22Rv1 (cell line): ENCODE data around the gene CLN3.

Experiments used
- H3K27ac ChIP-seq: fragments of 450-650 bp; 2 replicates; pipeline ENCODE4 v1.5.1; 2017
- ZFX ChIP-seq: fragments of 450-650 bp; IDR thresholded peaks from 2 replicates; pipeline ENCODE4 v1.6.1; 2017; ENCODE audit warnings: antibody characterized with exemption, borderline replicate concordance
- TF ChIP-seq, protein P1 (sequence below): fragments of 450-650 bp; IDR thresholded peaks from 2 replicates; pipeline ENCODE4 v1.5.1; 2017; ENCODE audit warnings: mild to moderate bottlenecking

Gene CLN3

GRCh38 chr16:28511801-28512789, 20.2 kb upstream of the CLN3 start:
- no peak for TF ChIP-seq ZFX
- TF ChIP-seq, protein P1, sequence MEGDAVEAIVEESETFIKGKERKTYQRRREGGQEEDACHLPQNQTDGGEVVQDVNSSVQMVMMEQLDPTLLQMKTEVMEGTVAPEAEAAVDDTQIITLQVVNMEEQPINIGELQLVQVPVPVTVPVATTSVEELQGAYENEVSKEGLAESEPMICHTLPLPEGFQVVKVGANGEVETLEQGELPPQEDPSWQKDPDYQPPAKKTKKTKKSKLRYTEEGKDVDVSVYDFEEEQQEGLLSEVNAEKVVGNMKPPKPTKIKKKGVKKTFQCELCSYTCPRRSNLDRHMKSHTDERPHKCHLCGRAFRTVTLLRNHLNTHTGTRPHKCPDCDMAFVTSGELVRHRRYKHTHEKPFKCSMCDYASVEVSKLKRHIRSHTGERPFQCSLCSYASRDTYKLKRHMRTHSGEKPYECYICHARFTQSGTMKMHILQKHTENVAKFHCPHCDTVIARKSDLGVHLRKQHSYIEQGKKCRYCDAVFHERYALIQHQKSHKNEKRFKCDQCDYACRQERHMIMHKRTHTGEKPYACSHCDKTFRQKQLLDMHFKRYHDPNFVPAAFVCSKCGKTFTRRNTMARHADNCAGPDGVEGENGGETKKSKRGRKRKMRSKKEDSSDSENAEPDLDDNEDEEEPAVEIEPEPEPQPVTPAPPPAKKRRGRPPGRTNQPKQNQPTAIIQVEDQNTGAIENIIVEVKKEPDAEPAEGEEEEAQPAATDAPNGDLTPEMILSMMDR = no peak
- no peak overlapping the region for H3K27ac ChIP-seq

DNA sequence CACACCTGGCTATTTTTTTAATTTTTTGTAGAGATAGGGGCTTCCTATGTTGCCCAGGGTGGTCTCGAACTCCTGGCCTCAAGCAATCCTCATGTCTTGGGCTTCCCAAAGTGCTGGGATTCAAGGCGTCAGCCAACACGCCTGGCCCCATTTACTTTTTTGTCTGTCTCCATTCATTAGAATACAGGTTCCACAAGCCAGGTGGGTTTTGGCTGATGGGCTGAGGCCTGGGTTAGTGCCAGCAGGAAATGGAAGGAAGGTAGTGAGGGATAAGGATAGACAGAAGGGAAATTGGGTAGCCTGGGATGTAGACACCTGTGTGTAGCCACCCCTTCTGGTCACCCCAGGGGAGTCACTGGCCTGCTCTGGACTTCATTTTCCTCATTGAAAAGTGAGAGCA, 19.2 kb upstream of the CLN3 start:
- no peak overlapping the region for H3K27ac ChIP-seq
- TF ChIP-seq, protein P1 = no peak
- TF ChIP-seq ZFX = no peak

- TF ChIP-seq, protein P1 = no peak
- no peak for TF ChIP-seq ZFX
Measured at GRCh38 chr16:28505489-28506137, 13.7 kb upstream of the CLN3 start.

GRCh38 chr16:28504707-28505404, 13.0 kb upstream of the CLN3 start:
- no peak for TF ChIP-seq ZFX
- TF ChIP-seq, protein P1 = no peak
- H3K27ac ChIP-seq = peak overlapping the region; percentile 48

More at GRCh38 chr16:28505489-28506137, 13.7 kb upstream of the CLN3 start:
- H3K27ac ChIP-seq = peak overlapping the region; percentile 48

DNA sequence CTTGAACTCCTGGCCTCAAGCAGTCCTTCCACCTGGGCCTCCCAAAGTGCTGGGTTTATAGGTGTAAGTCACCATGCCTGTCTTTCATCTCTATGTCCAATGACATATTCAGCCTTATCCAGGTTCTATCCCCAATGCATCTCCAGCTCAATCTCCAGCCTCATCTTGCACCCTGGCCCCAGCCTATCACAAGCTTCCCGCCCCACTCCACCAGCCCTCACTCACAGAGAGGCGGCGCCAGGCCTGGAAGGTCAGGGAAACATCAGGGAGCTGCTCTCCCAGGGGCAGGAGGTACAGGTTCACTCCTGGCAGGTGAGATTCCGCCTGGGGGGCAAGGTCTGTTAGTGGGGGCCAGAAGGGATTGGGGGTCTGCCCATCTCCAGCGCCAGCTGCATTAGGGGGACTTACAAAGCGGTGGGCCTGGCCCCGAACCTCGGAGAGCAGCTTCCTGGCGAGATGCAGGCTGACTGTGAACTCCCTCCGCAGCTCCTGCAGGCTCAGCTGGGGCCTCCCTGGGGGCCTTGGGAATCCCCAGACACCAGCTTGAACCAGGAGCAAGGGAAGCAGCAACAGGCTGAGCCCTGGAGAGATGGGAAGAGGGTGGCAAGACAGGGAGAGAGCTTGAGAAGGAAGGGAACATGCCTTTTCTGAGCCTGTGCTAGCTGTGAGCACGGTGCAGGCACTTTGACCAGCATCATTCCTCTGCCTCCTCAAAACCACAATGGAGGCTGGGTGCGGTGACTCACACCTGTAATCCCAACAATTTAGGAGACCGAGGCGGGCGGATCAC, 11.8 kb upstream of the CLN3 start:
- TF ChIP-seq, protein P1 = no peak
- no peak for TF ChIP-seq ZFX

DNA sequence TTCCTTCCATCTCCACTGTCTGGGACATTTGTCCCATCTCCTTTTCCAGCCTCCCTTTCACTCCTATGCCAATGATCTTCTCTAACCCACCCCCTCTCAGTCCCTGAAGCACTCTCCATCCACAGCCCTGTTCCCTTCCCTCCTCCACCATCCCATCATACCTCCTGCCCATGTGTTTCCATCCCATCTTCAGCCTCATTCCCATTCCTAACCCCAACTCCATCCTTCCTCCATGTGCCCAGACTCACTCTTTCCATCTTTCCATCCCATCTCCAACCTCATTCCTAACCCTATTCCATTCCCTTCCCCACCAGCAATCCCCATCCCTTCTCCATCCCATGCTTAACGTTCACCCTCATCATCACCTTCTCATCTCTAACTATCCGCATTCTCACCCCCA, 10.4 kb upstream of the CLN3 start:
- no peak for TF ChIP-seq ZFX
- TF ChIP-seq, protein P1 = no peak
- H3K27ac ChIP-seq = no peak overlapping the region

More for the DNA sequence above, 11.8 kb upstream of the CLN3 start:
- no peak overlapping the region for H3K27ac ChIP-seq
